CD4-positive, alpha-beta T cell (primary cell): Measurements from ENCODE around the gene MANSC1. TPM values are rescaled to one million over a fixed set of nuclear protein-coding genes. Genes with fewer than 3 reads are reported as not detected.
A peak's percentile ranks its signal among the peaks of the same experiment; 100 is the strongest.

Source experiments
- ATAC-seq: fragments of 200-7000 bp; cut with Tn5 transposase; one replicate; pipeline ENCODE4 v1.10.0; 2022; ENCODE audit warnings: mild to moderate bottlenecking; ENCODE audit not compliant: poor library complexity
- CTCF ChIA-PET: fragments of 350-600 bp; sonication (Branson Sonifier 250); formaldehyde crosslinking; loops from one replicate; lab custom pipeline; 2021; ENCODE audit warnings: antibody characterized with exemption, inconsistent platforms; lab: Charles Lee
- POLR2A ChIA-PET: fragments of 350-600 bp; sonication (Branson Sonifier 250); formaldehyde crosslinking; loops from one replicate; lab custom pipeline; 2021; ENCODE audit warnings: antibody characterized with exemption, inconsistent platforms; lab: Charles Lee
- DNase-seq, 14 experiments: peaks; one replicate each; pipeline ENCODE4 v3.0.0-alpha.2; 2013 to 2020; ENCODE audit warnings: mixed read lengths in 2 of 14
- H3K27ac ChIP-seq, 2 donors: one replicate each; pipeline versions ENCODE4 v1.5.1 to v1.7.0; 2013; ENCODE audit warnings: low read length in 2 of 2, low read depth in 1 of 2, mild to moderate bottlenecking in 1 of 2
- H3K27me3 ChIP-seq, 2 experiments: 1 replicate in 1 of 2; 2 replicates in 1 of 2; pipeline versions ENCODE4 v1.6.1 to v1.7.0; 2013; ENCODE audit warnings: low read length in 2 of 2, control low read depth in 1 of 2, mild to moderate bottlenecking in 1 of 2, moderate library complexity in 1 of 2; ENCODE audit not compliant: insufficient read depth in 2 of 2, control insufficient read depth in 1 of 2
- H3K36me3 ChIP-seq: one replicate; pipeline ENCODE4 v1.6.1; 2013; ENCODE audit warnings: low read length, control low read depth; ENCODE audit not compliant: insufficient read depth
- H3K4me1 ChIP-seq: one replicate; pipeline ENCODE4 v1.6.1; 2013; ENCODE audit warnings: low read length, control low read depth; ENCODE audit not compliant: insufficient read depth
- H3K4me3 ChIP-seq: one replicate; pipeline ENCODE4 v1.5.1; 2013; ENCODE audit warnings: mild to moderate bottlenecking, low read length, moderate library complexity
- H3K9me3 ChIP-seq, 2 experiments: 1 replicate in 1 of 2; 2 replicates in 1 of 2; pipeline versions ENCODE4 v1.6.1 to v1.7.0; 2013; ENCODE audit warnings: low read length in 2 of 2, mild to moderate bottlenecking in 2 of 2, control low read depth in 1 of 2, moderate library complexity in 1 of 2; ENCODE audit not compliant: control insufficient read depth in 1 of 2, insufficient read depth in 1 of 2
- H3K27ac Mint-ChIP-seq: one replicate; pipeline ENCODE4 v1.8.0; 2020; ENCODE audit warnings: mixed read lengths
- H3K27me3 Mint-ChIP-seq: one replicate; pipeline ENCODE4 v1.8.0; 2021; ENCODE audit warnings: mixed read lengths
- H3K36me3 Mint-ChIP-seq: one replicate; pipeline ENCODE4 v1.8.0; 2021; ENCODE audit warnings: low read depth, mixed read lengths
- H3K4me1 Mint-ChIP-seq: one replicate; pipeline ENCODE4 v1.8.0; 2021; ENCODE audit warnings: low read depth, mixed read lengths
- H3K4me3 Mint-ChIP-seq: one replicate; pipeline ENCODE4 v1.8.0; 2020; ENCODE audit warnings: mild to moderate bottlenecking, mixed read lengths
- H3K9me3 Mint-ChIP-seq: one replicate; pipeline ENCODE4 v1.8.0; 2020; ENCODE audit warnings: mixed read lengths
- CTCF ChIP-seq: fragments of 200-600 bp; IDR thresholded peaks from one replicate; pipeline ENCODE4 v1.8.0; 2022; ENCODE audit warnings: antibody characterized with exemption, mild to moderate bottlenecking
- intact Hi-C, 2 experiments: fragments of 100-400 bp; cut with DNase I in 1 of 2; cut with micrococcal nuclease in 1 of 2; formaldehyde crosslinking; loops; one replicate each; pipeline versions ENCODE4 v1.15.1 to v1.9.0; 2023 to 2025; cut with DNase I, micrococcal nuclease
- total RNA-seq, 174 experiments: library from RNA in 2 of 174; stranded (reverse) in 2 of 174; gene quantifications; one replicate each; pipeline ENCODE4 v1.2.3 and lab custom pipeline; 2021 to 2026

Gene MANSC1
- total RNA-seq, 2 experiments from 2014 or later: 0.33 to 0.45 TPM

GRCh38 chr12:12350868-12351463 is 924 bp upstream of the MANSC1 start:
- intact Hi-C loops: loop anchor here (5.0 to 10.0 kb wide), 4 partner anchors 84 to 1736 kb away; partner anchors contain the start of genes GSG1 (in 1 of the 2), LRP6 (in 1 of the 2) and MAGOHB (in 1 of the 2)
- POLR2A ChIA-PET: interaction anchor here (1.4 to 1.8 kb wide), 3 partner anchors 261 to 367 kb away, joined by 3 to 9 read pairs (median 5); partner anchors contain the start of gene CREBL2
- H3K27me3 Mint-ChIP-seq: no peaks in the 10 kb centered on the region

GRCh38 chr12:12338527-12339168 is 11.4 kb downstream of the MANSC1 start:
- intact Hi-C loops: no loop called here
- ATAC-seq (no peak), DNase-seq (no peak)
- no peak overlapping the region for H3K27ac ChIP-seq
- TF ChIP-seq CTCF: no peak
- Mint-ChIP-seq H3K27me3 (no peaks in the 10 kb centered on the region), H3K36me3 (peaks cover 12% of the 10 kb centered on the region), H3K4me3 (no peak overlapping the region), H3K9me3 (no peaks in the 10 kb centered on the region), H3K4me1 (peaks cover 24% of the 10 kb centered on the region), H3K27ac (no peak overlapping the region)
- peaks cover 12% of the 10 kb centered on the region for H3K4me1 ChIP-seq
- H3K27me3 ChIP-seq: no peaks in the 10 kb centered on the region
- no peaks in the 10 kb centered on the region for H3K36me3 ChIP-seq
- H3K9me3 ChIP-seq: no peaks in the 10 kb centered on the region
- CTCF ChIA-PET: interaction anchor here (0.7 kb wide), 1 partner anchor 11 kb away, joined by 3 read pairs; no protein-coding TSS in a partner anchor
- no peak overlapping the region for H3K4me3 ChIP-seq
- POLR2A ChIA-PET: interaction anchor here (0.6 to 1.2 kb wide), 2 partner anchors 18 to 37 kb away, joined by 4 to 5 read pairs; partner anchors contain the start of gene BORCS5

More at GRCh38 chr12:12350868-12351463, 924 bp upstream of the MANSC1 start:
- Mint-ChIP-seq H3K9me3 (peaks cover 3% of the 10 kb centered on the region), H3K4me1 (peaks cover 64% of the 10 kb centered on the region), H3K36me3 (no peaks in the 10 kb centered on the region), H3K27ac (peak overlapping the region; percentile 79), H3K4me3 (peak overlapping the region; percentile 72)
- Histone ChIP-seq H3K9me3 (no peaks in the 10 kb centered on the region), H3K4me3 (peak overlapping the region; percentile 54), H3K36me3 (no peaks in the 10 kb centered on the region), H3K27me3 (no peaks in the 10 kb centered on the region), H3K27ac (peak overlapping the region in 1 of 2 donors; percentile 9), H3K4me1 (peaks cover 24% of the 10 kb centered on the region)
- no peak for TF ChIP-seq CTCF
- CTCF ChIA-PET: interaction anchor here (0.6 to 1.5 kb wide), 3 partner anchors 212 to 717 kb away, joined by 3 to 6 read pairs (median 4); no protein-coding TSS in a partner anchor
- no peak for DNase-seq
- no peak for ATAC-seq

GRCh38 chr12:12336511-12336910 is 13.5 kb downstream of the MANSC1 start:
- ChIA-PET CTCF (no interaction called here), POLR2A (interaction anchor here (1.2 kb wide), 1 partner anchor 21 kb away, joined by 4 read pairs; the partner anchor contains the start of gene BORCS5)
- Mint-ChIP-seq H3K9me3 (no peaks in the 10 kb centered on the region), H3K27me3 (no peaks in the 10 kb centered on the region), H3K4me1 (peaks cover 28% of the 10 kb centered on the region), H3K36me3 (no peaks in the 10 kb centered on the region), H3K4me3 (no peak overlapping the region), H3K27ac (no peak overlapping the region)
- no peak overlapping the region for H3K27ac ChIP-seq
- TF ChIP-seq CTCF: no peak
- DNase-seq (no peak), ATAC-seq (no peak)
- H3K36me3 ChIP-seq: no peaks in the 10 kb centered on the region
- intact Hi-C loops: no loop called here
- no peaks in the 10 kb centered on the region for H3K27me3 ChIP-seq
- H3K4me1 ChIP-seq: peaks cover 15% of the 10 kb centered on the region
- H3K9me3 ChIP-seq: no peaks in the 10 kb centered on the region
- H3K4me3 ChIP-seq: no peak overlapping the region
